SK-N-MC (cell line): Measurements from ENCODE around the gene LRRFIP2.

ENCODE experiments used
- EZH2 ChIP-seq: fragments of 200-600 bp; sonication (generic); IDR thresholded peaks from one replicate; pipeline ENCODE4 v1.6.1; 2017; ENCODE audit warnings: antibody characterized with exemption
- FOXP2 ChIP-seq: optimal IDR thresholded peaks from 2 replicates; pipeline ENCODE3; 2011; ENCODE audit warnings: mild to moderate bottlenecking, moderate library complexity; ENCODE audit not compliant: insufficient read depth; ENCODE audit errors: extremely low read length, control extremely low read depth
- POLR2AphosphoS5 ChIP-seq: IDR thresholded peaks from 2 replicates; pipeline ENCODE4 v1.6.1; 2012; ENCODE audit warnings: mild to moderate bottlenecking, low read depth, low read length, borderline replicate concordance

DNA sequence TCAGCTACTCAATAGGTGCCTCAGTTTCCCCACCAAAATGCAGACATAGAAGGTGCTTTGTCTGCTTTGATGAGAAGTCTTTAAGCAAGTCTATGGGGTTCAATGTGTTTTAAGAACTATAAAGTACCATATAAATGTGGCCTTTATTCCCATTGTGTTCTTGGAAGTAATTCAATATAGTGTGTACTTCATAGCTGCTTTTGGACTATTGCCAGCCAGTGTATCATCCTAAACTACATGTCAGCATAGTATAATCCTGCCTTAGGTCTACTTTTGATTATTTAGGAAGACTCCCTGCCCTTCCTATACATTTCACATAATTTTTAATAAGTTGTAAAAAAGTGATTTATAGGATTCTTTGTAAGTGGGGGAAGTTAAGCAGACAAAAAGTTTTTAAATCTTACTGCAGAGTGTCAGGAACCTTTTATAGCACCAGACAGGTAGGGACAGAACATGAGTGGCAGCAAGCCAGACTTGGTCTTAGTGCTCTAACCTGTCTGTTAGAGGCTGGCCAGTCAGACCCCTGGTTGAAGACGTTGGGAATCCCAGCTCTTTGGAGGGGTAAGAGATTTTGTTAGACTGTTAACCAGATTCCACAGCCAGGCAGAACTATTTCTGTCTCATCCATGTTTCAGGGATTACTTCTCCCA lies 132.7 kb downstream of the LRRFIP2 start:
- no peak for TF ChIP-seq EZH2
- TF ChIP-seq POLR2AphosphoS5: no peak
- no peak for TF ChIP-seq FOXP2
